ENCODE measurements around the gene KRTAP19-5. TPM values are rescaled to one million over a fixed set of nuclear protein-coding genes. Genes with fewer than 3 reads are reported as not detected.
"Not testable (repeated sequence)": the region's sequence is repeated elsewhere in the genome, so short reads cannot be mapped to it uniquely, and the experiment has no call there.

The KRTAP19-5 gene
- not detected for polyA plus RNA-seq (2013, experiment 1 of 2; ENCODE audit: insufficient read length)
- not detected for polyA plus RNA-seq (2013, experiment 2 of 2; ENCODE audit: insufficient read length)

- DNase-seq: no peak
Measured at GRCh38 chr21:30502041-30502440, at the start of gene KRTAP19-5. Gene KRTAP19-5 (minus strand): TSS chr21:30502141. CDS start chr21:30502090, 51 bp downstream.

- no peak for DNase-seq
Measured at GRCh38 chr21:30541764-30542163, 39.8 kb upstream of the KRTAP19-5 start, which contains the start of gene KRTAP19-6. Gene KRTAP19-6 (minus strand): TSS chr21:30541864. CDS start chr21:30541833, 31 bp downstream.

- DNase-seq: no peak
Measured at GRCh38 chr21:30518876-30519275, 16.9 kb upstream of the KRTAP19-5 start.

DNA sequence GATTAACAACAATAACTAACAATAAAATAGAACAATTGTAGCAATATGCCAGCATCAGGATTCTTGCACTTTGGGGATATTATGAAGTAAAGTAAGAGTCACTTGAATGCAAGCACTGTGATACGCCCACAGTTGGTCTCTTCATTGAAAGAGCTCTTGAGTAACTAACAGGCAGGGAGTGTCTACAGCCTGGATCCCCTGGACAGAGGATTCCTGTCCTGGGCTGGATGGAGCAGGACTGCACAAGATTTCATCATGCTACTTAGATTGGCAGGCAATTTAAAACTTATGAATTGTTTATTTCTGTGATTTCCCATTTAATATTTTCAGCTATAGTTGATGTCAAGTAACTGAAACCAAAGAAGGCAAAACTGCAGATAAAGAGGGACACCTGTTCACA is 13.7 kb upstream of the KRTAP19-5 start:
- no peak for DNase-seq

DNA sequence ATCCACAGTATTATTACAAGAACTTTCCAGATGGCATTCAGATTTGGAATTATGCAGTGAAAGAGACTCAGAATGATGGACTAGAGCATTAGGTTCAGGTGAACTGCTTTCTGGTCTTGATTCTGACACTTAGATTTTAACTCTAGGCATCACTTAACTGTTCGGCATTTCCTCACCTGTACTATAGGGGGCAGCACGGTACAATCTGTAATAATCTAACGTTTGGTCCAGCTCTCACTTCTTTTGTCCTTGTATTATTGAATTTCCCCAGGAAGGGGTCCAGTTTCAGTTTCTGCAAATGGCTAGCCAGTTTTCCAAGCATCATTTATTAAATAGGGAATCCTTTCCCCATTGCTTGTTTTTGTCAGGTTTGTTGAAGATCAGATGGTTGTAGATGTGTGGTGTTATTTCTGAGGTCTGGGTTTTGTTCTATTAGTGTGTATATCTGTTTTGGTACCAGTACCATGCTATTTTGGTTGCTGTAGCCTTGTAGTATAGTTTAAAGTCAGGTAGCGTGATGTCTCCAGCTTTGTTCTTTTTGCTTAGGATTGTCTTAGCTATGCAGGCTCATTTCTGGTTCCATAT is 3.8 kb upstream of the KRTAP19-5 start:
- not testable (repeated sequence) for DNase-seq

DNA sequence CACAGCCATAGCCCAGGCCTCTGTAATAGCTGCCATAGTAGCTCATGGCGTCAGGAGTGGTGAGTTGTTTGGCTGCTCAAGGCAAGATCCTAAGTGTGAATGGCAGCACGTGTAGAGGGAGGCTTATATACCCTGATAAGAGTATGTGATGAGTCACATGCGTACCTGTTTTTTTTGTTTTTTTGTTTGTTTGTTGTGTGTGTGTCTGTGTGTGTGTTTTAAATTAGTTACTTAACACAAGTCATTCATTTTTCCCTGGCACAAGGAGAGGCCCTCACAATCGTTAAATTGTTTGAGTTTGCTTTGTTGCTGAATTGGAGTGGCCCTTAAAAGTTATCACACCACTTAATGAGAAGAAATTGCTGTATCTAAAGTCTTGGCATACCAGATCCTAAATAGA is 4.9 kb downstream of the KRTAP19-5 start, which contains the start of gene KRTAP19-4:
Gene KRTAP19-4 (minus strand): TSS at position 101 of the 400 bp plus-strand sequence. CDS start 55 bp downstream, at position 46.
- no peak for DNase-seq

DNA sequence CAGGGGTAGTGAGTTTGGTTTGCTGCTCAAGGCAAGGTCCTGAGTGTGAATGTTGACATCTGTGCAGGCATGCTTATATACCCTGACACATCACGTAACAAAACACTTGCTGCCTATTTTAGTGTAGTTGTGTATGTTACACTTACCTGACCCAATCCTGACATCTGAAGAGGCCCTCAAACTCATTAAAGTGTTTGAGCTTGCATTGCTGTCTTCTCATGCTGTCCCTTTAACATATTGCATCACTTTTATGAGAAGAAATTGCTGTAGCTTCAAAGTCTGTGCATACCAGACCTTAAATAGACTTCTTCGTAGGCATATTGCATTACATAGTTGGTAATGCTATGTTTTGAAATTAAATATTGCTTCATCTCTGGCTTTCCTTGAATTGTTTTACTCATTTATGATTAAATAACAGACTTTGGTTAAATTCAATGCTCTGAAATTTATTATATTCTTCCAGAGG is 9.9 kb downstream of the KRTAP19-5 start, which contains the start of gene KRTAP19-3:
Gene KRTAP19-3 (minus strand): TSS at position 51 of the 466 bp plus-strand sequence. CDS start 56 bp downstream, outside the sequence.
- DNase-seq: no peak

GRCh38 chr21:30487336-30487735 is 14.6 kb downstream of the KRTAP19-5 start, which contains the start of gene KRTAP19-2:
Gene KRTAP19-2 (minus strand): TSS chr21:30487436. CDS start chr21:30487348, 88 bp downstream.
- no peak for DNase-seq

DNA sequence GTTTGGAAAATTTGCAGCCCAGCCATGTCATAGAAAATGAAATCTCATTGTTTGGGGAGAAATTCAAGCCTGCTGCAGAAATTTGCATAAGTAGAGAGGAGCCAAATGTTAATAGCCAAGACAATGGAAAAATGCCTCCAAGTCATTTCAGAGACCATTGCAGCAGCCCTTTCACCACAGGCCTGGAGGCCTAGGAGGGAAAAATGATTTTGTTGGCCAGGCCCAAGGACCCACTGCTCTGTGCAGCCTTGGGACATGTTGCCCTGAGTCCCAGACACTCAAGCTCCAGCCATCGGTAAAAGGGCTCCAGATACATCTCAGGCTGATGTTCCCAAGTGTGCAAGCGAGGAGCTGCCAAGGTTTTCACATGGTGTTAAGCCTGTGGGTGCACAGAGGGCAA is 15.8 kb downstream of the KRTAP19-5 start:
- DNase-seq: no peak

GRCh38 chr21:30482130-30482529 is 19.8 kb downstream of the KRTAP19-5 start:
- no peak for DNase-seq

GRCh38 chr21:30480145-30480544 is 21.8 kb downstream of the KRTAP19-5 start, which contains the start of gene KRTAP19-1:
Gene KRTAP19-1 (minus strand): TSS chr21:30480367. CDS start chr21:30480317, 50 bp downstream.
- no peak for DNase-seq

- no peak for DNase-seq
Measured at GRCh38 chr21:30479259-30479658, 22.7 kb downstream of the KRTAP19-5 start.

GRCh38 chr21:30478004-30478403 is 23.9 kb downstream of the KRTAP19-5 start:
- no peak for DNase-seq

DNA sequence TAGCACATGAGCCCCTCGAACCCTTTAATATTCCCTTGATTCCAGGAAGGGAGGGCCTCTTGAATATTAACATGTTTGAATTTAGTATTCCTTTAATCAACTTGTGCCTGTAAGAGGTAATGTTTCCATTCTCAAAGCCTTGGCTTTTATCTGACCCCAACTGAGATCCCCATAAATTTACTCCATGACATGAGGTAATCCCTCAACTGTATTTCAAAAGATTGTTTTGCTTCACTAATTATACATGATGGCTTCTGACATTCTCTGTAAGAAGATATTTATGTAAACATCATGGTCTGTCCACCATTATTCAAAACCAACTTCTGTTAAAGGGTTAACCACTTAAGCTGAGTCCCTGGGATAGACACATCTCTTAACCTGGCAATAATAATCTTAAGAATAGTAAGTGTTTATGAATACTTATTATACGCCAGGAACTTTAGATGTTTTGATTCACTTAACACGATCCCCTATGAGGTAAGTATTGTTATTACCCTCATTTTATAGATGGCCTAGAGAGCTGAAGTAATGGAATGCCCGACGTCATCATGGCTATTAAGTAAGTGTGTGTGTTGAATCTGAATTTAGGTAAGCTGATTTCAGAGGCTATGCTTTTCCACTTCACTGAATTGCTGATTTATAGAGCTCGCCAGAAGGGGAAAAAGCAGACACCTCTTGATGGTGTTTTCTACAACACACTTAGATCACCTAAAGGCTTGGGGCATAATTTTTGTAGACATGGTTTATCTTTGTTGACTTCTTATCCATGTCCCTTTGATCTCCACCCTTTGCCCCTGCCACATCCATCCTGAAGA is 32.8 kb downstream of the KRTAP19-5 start:
- no peak for DNase-seq

DNA sequence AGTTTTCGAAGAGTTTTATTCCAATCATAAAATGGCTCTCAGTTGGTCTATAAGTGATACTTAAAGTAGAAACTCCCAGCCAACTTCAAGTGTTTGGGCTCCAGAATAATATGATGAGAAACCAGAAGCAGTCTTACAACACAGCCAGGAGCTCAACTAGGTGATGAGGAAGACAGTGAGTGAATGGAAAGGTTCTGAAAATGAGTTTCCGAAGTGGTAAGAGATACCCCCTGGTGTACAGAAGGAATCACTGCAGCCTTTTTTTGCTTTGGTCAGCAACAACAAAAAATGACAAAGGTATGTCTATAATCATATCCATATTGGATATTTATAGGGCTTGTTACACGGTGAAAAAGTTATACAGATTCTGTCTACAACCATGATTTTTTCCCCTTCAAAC is 38.2 kb downstream of the KRTAP19-5 start:
- no peak for DNase-seq
